Loucy (cell line): ENCODE results near the gene SNCA.

ENCODE experiments used
- H2AFZ ChIP-seq: fragments of 200-600 bp; sonication (generic); 2 replicates; pipeline ENCODE4 v1.6.0; 2016; ENCODE audit warnings: antibody characterized with exemption, mild to moderate bottlenecking, low read length, moderate library complexity
- H3F3A ChIP-seq: fragments of 200-600 bp; 2 replicates; pipeline ENCODE4 v1.6.0; 2016; ENCODE audit warnings: antibody characterized with exemption, low read depth, mild to moderate bottlenecking
- H3K27me3 ChIP-seq: fragments of 200-600 bp; sonication (generic); 2 replicates; pipeline ENCODE4 v1.6.1; 2014; ENCODE audit warnings: low read length, mild to moderate bottlenecking; ENCODE audit not compliant: insufficient read depth, poor library complexity, severe bottlenecking
- H3K36me3 ChIP-seq: fragments of 200-600 bp; sonication (generic); 2 replicates; pipeline ENCODE4 v1.6.1; 2016; ENCODE audit warnings: low read length; ENCODE audit not compliant: insufficient read depth
- H3K4me1 ChIP-seq: fragments of 200-600 bp; sonication (generic); 2 replicates; pipeline ENCODE4 v1.5.1; 2014; ENCODE audit warnings: low read length, mild to moderate bottlenecking; ENCODE audit not compliant: insufficient read depth, poor library complexity, severe bottlenecking
- H3K4me2 ChIP-seq: fragments of 200-600 bp; sonication (generic); 2 replicates; pipeline ENCODE4 v1.6.0; 2014; ENCODE audit warnings: antibody characterized with exemption, low read length, low read depth, mild to moderate bottlenecking; ENCODE audit not compliant: poor library complexity, severe bottlenecking
- H3K4me3 ChIP-seq: fragments of 200-600 bp; sonication (generic); 2 replicates; pipeline ENCODE4 v1.5.1; 2014; ENCODE audit warnings: low read length, mild to moderate bottlenecking, mixed read lengths; ENCODE audit not compliant: poor library complexity, severe bottlenecking
- H3K79me2 ChIP-seq: fragments of 200-600 bp; sonication (generic); 2 replicates; pipeline ENCODE4 v1.6.1; 2014; ENCODE audit warnings: low read length; ENCODE audit not compliant: insufficient read depth
- H3K9ac ChIP-seq: fragments of 200-600 bp; sonication (generic); 2 replicates; pipeline ENCODE4 v1.6.0; 2014; ENCODE audit warnings: mild to moderate bottlenecking, low read depth, low read length, moderate library complexity; ENCODE audit not compliant: poor library complexity, severe bottlenecking
- H3K9me2 ChIP-seq: fragments of 200-600 bp; sonication (generic); replicated peaks from 2 replicates; pipeline ENCODE4 v1.6.1; 2016; ENCODE audit warnings: low read depth, low read length, mixed read lengths
- H3K9me3 ChIP-seq: fragments of 200-600 bp; sonication (generic); 2 replicates; pipeline ENCODE4 v1.6.1; 2014; ENCODE audit warnings: mild to moderate bottlenecking, antibody characterized with exemption, low read length, low read depth; ENCODE audit not compliant: insufficient read depth
- H4K20me1 ChIP-seq: fragments of 200-600 bp; sonication (generic); 2 replicates; pipeline ENCODE4 v1.6.0; 2014; ENCODE audit warnings: antibody characterized with exemption, low read length, mild to moderate bottlenecking; ENCODE audit not compliant: insufficient read depth, poor library complexity, severe bottlenecking
- EZH2phosphoT487 ChIP-seq: fragments of 200-600 bp; IDR thresholded peaks from 2 replicates; pipeline ENCODE4 v1.6.1; 2018; ENCODE audit warnings: antibody characterized with exemption, mild to moderate bottlenecking, moderate library complexity, borderline replicate concordance
- TF ChIP-seq, protein P1 (sequence below): fragments of 200-600 bp; sonication (generic); conservative IDR thresholded peaks from 2 replicates; pipeline ENCODE4 v1.5.1; 2014; ENCODE audit warnings: mild to moderate bottlenecking, antibody characterized with exemption, low read length

The SNCA gene

DNA sequence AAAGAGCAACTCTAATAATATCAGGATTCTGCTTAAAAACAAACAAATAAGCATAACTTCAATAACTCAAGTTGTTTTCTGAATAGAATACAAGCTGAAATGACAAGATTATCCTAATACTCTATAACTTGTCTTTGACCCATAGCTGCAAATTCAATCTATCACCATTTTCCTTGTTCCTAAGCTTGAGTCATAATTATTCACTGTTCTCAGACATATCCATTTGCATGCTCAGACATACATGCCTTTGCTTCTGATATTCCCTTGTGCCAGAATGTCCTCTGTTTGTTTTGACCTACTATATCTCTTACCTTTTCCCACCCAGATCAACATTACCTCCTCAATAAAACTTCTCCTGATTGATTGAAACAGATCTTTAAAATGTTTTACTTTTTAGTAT, 109.7 kb downstream of the SNCA start:
- no peak overlapping the region for H3K9ac ChIP-seq
- TF ChIP-seq EZH2phosphoT487: no peak
- TF ChIP-seq, protein P1, sequence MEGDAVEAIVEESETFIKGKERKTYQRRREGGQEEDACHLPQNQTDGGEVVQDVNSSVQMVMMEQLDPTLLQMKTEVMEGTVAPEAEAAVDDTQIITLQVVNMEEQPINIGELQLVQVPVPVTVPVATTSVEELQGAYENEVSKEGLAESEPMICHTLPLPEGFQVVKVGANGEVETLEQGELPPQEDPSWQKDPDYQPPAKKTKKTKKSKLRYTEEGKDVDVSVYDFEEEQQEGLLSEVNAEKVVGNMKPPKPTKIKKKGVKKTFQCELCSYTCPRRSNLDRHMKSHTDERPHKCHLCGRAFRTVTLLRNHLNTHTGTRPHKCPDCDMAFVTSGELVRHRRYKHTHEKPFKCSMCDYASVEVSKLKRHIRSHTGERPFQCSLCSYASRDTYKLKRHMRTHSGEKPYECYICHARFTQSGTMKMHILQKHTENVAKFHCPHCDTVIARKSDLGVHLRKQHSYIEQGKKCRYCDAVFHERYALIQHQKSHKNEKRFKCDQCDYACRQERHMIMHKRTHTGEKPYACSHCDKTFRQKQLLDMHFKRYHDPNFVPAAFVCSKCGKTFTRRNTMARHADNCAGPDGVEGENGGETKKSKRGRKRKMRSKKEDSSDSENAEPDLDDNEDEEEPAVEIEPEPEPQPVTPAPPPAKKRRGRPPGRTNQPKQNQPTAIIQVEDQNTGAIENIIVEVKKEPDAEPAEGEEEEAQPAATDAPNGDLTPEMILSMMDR: no peak
- no peaks in the 10 kb centered on the region for H3K9me2 ChIP-seq

DNA sequence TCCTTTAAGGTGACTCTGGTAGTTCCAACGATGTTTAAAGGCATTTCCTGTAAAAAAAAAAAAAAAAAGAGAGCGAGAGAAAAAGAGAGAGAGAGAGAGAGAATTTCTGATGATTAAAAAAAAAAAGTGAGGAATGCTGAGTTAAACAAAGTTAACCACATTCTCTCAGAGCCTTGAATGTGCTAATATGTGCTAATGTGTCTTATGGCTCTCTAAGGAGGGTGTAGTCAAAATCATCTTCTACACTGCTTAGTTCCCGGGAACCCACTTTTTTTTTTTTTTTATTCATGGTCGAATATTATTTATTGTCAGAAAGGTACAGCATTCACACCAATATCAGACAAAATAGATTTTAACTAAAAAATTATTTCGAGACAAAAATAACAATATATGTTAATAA, 111.7 kb downstream of the SNCA start:
- H3K79me2 ChIP-seq: no peaks in the 10 kb centered on the region
- H3K4me2 ChIP-seq: no peak overlapping the region
- no peaks in the 10 kb centered on the region for H3K4me1 ChIP-seq
- TF ChIP-seq, protein P1: no peak
- no peak for TF ChIP-seq EZH2phosphoT487
- no peaks in the 10 kb centered on the region for H3K27me3 ChIP-seq
- H4K20me1 ChIP-seq: no peaks in the 10 kb centered on the region
- no peak overlapping the region for H2AFZ ChIP-seq
- H3K9me2 ChIP-seq: no peaks in the 10 kb centered on the region
- H3F3A ChIP-seq: no peaks in the 10 kb centered on the region
- no peaks in the 10 kb centered on the region for H3K9me3 ChIP-seq
- H3K36me3 ChIP-seq: peaks cover 20% of the 10 kb centered on the region; the same call in 1 of the 2 replicates
- no peak overlapping the region for H3K9ac ChIP-seq
- H3K4me3 ChIP-seq: no peak overlapping the region

More for the DNA sequence above, 109.7 kb downstream of the SNCA start:
- Histone ChIP-seq H4K20me1 (no peaks in the 10 kb centered on the region), H3K4me3 (no peak overlapping the region), H3K27me3 (no peaks in the 10 kb centered on the region), H3K4me2 (no peak overlapping the region), H3K36me3 (peaks cover 20% of the 10 kb centered on the region; the same call in 1 of the 2 replicates), H3K4me1 (no peaks in the 10 kb centered on the region), H3F3A (no peaks in the 10 kb centered on the region), H2AFZ (no peak overlapping the region), H3K9me3 (no peaks in the 10 kb centered on the region), H3K79me2 (no peaks in the 10 kb centered on the region)

DNA sequence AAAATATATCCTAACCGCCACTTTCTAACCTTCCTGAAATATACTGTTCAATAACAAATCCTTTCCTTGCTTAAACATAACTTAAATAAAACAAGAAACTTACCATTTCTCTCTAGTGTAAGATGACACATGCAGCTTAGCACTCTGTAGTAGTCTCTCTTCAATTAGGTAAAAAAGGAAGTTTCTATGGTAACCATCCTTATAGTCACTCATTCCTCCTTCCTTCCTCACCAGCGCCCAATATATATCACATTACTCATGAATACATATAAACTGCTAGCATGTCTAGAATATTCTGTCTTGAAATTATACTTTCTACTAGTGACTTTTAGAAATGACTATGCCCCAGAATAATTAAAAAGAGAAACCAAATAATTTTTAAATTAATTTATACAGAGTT, 112.2 kb downstream of the SNCA start:
- H3K4me3 ChIP-seq: no peak overlapping the region
- no peak overlapping the region for H3K9ac ChIP-seq
- no peak overlapping the region for H3K4me2 ChIP-seq
- H4K20me1 ChIP-seq: no peaks in the 10 kb centered on the region
- no peak for TF ChIP-seq EZH2phosphoT487
- TF ChIP-seq, protein P1: no peak
- H3F3A ChIP-seq: no peaks in the 10 kb centered on the region
- H3K79me2 ChIP-seq: no peaks in the 10 kb centered on the region
- no peaks in the 10 kb centered on the region for H3K9me2 ChIP-seq
- no peak overlapping the region for H2AFZ ChIP-seq
- H3K9me3 ChIP-seq: no peaks in the 10 kb centered on the region
- H3K4me1 ChIP-seq: no peaks in the 10 kb centered on the region
- H3K27me3 ChIP-seq: no peaks in the 10 kb centered on the region
- H3K36me3 ChIP-seq: peaks cover 20% of the 10 kb centered on the region; the same call in 1 of the 2 replicates
